K562 (cell line): ENCODE measurements around the gene HPSE2. TPM values are rescaled to one million over a fixed set of nuclear protein-coding genes. Genes with fewer than 3 reads are reported as not detected.

Experiments
- RFX7 ChIP-seq: fragments of 250-450 bp; sonication (Bioruptor Pico); IDR thresholded peaks from 2 replicates; pipeline ENCODE4 v1.5.1; 2021; ENCODE audit warnings: mild to moderate bottlenecking
- ZNF354B ChIP-seq: fragments of 250-450 bp; sonication (Bioruptor Pico); IDR thresholded peaks from 2 replicates; pipeline ENCODE4 v1.4.0; 2020
- polyA plus RNA-seq, 8 experiments: library from polyadenylated mRNA; depleted of rRNA in 4 of 8; stranded (reverse) in 5 of 8; unstranded in 3 of 8; fragments of >200 nt; fragmentation: Nextera tagmentation in 2 of 8; fragmentation: Illumina TruSeq in 1 of 8; extraction: Ambion mirVana in 2 of 8; extraction: Trizol in 1 of 8; gene quantifications; 2 replicates each; pipeline versions ENCODE4 v1.2.1 to v1.2.3, GENCODE V29; 2011 to 2014; ENCODE audit warnings: inconsistent platforms in 1 of 8, missing spikeins in 1 of 8
- total RNA-seq, 7 experiments: library from RNA; depleted of rRNA in 6 of 7; stranded (reverse); fragments of >200 nt in 6 of 7; fragmentation: Illumina TruSeq in 2 of 7; extraction: Trizol in 2 of 7; gene quantifications; 2 replicates each; pipeline versions ENCODE4 v1.2.1 to v1.2.3, GENCODE V29; 2011 to 2021; ENCODE audit warnings: low replicate concordance in 1 of 7
- TF ChIP-seq, protein P1 (sequence below): fragments of 250-450 bp; sonication (Bioruptor Pico); IDR thresholded peaks from 2 replicates; pipeline ENCODE4 v1.4.0; 2020
- TF ChIP-seq, protein P2 (sequence below): fragments of 250-450 bp; sonication (Bioruptor Pico); IDR thresholded peaks from 2 replicates; pipeline ENCODE4 v1.5.0; 2020; ENCODE audit warnings: mild to moderate bottlenecking

The HPSE2 gene
- total and polyA plus RNA-seq, 9 of the 15 experiments (the other 6 are each of a cell fraction or from before 2014, with no cell fraction given), result 0.03 to 0.10 (median 0.04) TPM; not detected in 2

DNA sequence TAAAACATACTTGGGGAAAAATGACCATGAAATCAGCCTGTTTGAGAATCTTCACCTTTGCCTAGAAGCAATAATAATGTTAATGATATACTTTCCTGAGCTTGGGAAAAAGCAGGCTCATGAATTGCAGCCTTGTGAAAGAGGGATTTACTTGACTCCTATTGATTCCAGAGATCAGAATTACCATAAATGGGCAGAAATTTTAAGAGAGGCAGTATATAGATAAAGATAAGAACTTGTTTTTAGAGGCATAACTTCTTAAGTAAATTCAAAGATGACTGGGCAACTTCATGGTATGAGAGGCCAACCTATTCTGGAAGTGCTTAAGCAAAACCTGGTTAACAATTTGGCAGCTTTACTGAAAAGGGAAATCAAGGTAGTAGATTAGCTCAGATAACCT, 225.4 kb downstream of the HPSE2 start (continued):
- TF ChIP-seq, protein P1, sequence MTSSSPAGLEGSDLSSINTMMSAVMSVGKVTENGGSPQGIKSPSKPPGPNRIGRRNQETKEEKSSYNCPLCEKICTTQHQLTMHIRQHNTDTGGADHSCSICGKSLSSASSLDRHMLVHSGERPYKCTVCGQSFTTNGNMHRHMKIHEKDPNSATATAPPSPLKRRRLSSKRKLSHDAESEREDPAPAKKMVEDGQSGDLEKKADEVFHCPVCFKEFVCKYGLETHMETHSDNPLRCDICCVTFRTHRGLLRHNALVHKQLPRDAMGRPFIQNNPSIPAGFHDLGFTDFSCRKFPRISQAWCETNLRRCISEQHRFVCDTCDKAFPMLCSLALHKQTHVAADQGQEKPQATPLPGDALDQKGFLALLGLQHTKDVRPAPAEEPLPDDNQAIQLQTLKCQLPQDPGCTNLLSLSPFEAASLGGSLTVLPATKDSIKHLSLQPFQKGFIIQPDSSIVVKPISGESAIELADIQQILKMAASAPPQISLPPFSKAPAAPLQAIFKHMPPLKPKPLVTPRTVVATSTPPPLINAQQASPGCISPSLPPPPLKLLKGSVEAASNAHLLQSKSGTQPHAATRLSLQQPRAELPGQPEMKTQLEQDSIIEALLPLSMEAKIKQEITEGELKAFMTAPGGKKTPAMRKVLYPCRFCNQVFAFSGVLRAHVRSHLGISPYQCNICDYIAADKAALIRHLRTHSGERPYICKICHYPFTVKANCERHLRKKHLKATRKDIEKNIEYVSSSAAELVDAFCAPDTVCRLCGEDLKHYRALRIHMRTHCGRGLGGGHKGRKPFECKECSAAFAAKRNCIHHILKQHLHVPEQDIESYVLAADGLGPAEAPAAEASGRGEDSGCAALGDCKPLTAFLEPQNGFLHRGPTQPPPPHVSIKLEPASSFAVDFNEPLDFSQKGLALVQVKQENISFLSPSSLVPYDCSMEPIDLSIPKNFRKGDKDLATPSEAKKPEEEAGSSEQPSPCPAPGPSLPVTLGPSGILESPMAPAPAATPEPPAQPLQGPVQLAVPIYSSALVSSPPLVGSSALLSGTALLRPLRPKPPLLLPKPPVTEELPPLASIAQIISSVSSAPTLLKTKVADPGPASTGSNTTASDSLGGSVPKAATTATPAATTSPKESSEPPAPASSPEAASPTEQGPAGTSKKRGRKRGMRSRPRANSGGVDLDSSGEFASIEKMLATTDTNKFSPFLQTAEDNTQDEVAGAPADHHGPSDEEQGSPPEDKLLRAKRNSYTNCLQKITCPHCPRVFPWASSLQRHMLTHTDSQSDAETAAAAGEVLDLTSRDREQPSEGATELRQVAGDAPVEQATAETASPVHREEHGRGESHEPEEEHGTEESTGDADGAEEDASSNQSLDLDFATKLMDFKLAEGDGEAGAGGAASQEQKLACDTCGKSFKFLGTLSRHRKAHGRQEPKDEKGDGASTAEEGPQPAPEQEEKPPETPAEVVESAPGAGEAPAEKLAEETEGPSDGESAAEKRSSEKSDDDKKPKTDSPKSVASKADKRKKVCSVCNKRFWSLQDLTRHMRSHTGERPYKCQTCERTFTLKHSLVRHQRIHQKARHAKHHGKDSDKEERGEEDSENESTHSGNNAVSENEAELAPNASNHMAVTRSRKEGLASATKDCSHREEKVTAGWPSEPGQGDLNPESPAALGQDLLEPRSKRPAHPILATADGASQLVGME, result no peak
- TF ChIP-seq RFX7 (CRISPR knock-in tag) (no peak), ZNF354B (CRISPR knock-in tag) (no peak)
- TF ChIP-seq, protein P2, sequence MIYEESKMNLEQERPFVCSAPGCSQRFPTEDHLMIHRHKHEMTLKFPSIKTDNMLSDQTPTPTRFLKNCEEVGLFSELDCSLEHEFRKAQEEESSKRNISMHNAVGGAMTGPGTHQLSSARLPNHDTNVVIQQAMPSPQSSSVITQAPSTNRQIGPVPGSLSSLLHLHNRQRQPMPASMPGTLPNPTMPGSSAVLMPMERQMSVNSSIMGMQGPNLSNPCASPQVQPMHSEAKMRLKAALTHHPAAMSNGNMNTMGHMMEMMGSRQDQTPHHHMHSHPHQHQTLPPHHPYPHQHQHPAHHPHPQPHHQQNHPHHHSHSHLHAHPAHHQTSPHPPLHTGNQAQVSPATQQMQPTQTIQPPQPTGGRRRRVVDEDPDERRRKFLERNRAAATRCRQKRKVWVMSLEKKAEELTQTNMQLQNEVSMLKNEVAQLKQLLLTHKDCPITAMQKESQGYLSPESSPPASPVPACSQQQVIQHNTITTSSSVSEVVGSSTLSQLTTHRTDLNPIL (CRISPR knock-in tag), result no peak
